Measurements from ENCODE around the gene ATP4B. TPM values are rescaled to one million over a fixed set of nuclear protein-coding genes. Genes with fewer than 3 reads are reported as not detected.

Gene ATP4B
- total RNA-seq, 1 experiment from 2014 or later = not detected

GRCh38 chr13:113652404-113653263, 5.4 kb downstream of the ATP4B start:
- TF ChIP-seq CTCF (IDR thresholded peaks at IDR 0.05; ENCODE audit: insufficient read depth in 1 of 2, low read depth in 1 of 2, low read length in 1 of 2, severe bottlenecking in 1 of 2, unreplicated experiment in 1 of 2) = no peak
- no peaks in the 10 kb centered on the region for H3K9me3 Mint-ChIP-seq (ENCODE audit: unreplicated experiment)
- H3K9me3 ChIP-seq = no peaks in the 10 kb centered on the region
- H3K4me3 ChIP-seq (ENCODE audit: low read depth, low read length) = no peak overlapping the region
- no peaks in the 10 kb centered on the region for H3K4me1 ChIP-seq
- peak in 1 of 2 experiments; percentile 29 for DNase-seq
- H3K27me3 ChIP-seq (replicated peaks; ENCODE audit: control insufficient read depth, insufficient read depth, low read length) = no peaks in the 10 kb centered on the region
- CTCF ChIA-PET = interaction anchor here (0.6 kb wide), 1 partner anchor 642 kb away, joined by 3 read pairs; no protein-coding TSS in a partner anchor
- H3K4me1 Mint-ChIP-seq (ENCODE audit: low read depth, unreplicated experiment) = no peaks in the 10 kb centered on the region
- intact Hi-C loops (cut with micrococcal nuclease; ENCODE audit: unreplicated experiment) = no loop called here
- H3K36me3 Mint-ChIP-seq (ENCODE audit: insufficient read depth, unreplicated experiment) = peaks cover 9% of the 10 kb centered on the region
- POLR2A ChIA-PET = no interaction called here
- BruUV-seq (replicated peaks) = no TSS peak
- H3K36me3 ChIP-seq (ENCODE audit: control insufficient read depth, insufficient read depth, low read length) = no peaks in the 10 kb centered on the region
- no peak overlapping the region for H3K4me3 Mint-ChIP-seq (ENCODE audit: unreplicated experiment)
- no peaks in the 10 kb centered on the region for H3K27me3 Mint-ChIP-seq (ENCODE audit: insufficient read depth, unreplicated experiment)
- no peak overlapping the region for H3K27ac Mint-ChIP-seq (ENCODE audit: unreplicated experiment)

GRCh38 chr13:113651511-113652403, 6.2 kb downstream of the ATP4B start:
- CTCF ChIA-PET = interaction anchor here (0.6 to 0.8 kb wide), 2 partner anchors 90 to 643 kb away, joined by 3 read pairs; no protein-coding TSS in a partner anchor
- POLR2A ChIA-PET = no interaction called here
- DNase-seq = peak in 1 of 2 experiments; percentile 30
- Histone ChIP-seq H3K4me3 (ENCODE audit: low read depth, low read length) (no peak overlapping the region), H3K36me3 (ENCODE audit: control insufficient read depth, insufficient read depth, low read length) (no peaks in the 10 kb centered on the region), H3K9me3 (no peaks in the 10 kb centered on the region), H3K27me3 (replicated peaks; ENCODE audit: control insufficient read depth, insufficient read depth, low read length) (no peaks in the 10 kb centered on the region), H3K4me1 (no peaks in the 10 kb centered on the region)
- TF ChIP-seq CTCF (IDR thresholded peaks at IDR 0.05; ENCODE audit: insufficient read depth in 1 of 2, low read depth in 1 of 2, low read length in 1 of 2, severe bottlenecking in 1 of 2, unreplicated experiment in 1 of 2) = no peak
- BruUV-seq (replicated peaks) = no TSS peak
- Mint-ChIP-seq H3K4me1 (ENCODE audit: low read depth, unreplicated experiment) (no peaks in the 10 kb centered on the region), H3K27ac (ENCODE audit: unreplicated experiment) (no peak overlapping the region), H3K4me3 (ENCODE audit: unreplicated experiment) (no peak overlapping the region), H3K9me3 (ENCODE audit: unreplicated experiment) (no peaks in the 10 kb centered on the region), H3K27me3 (ENCODE audit: insufficient read depth, unreplicated experiment) (no peaks in the 10 kb centered on the region), H3K36me3 (ENCODE audit: insufficient read depth, unreplicated experiment) (peaks cover 11% of the 10 kb centered on the region)
- intact Hi-C loops (cut with micrococcal nuclease; ENCODE audit: unreplicated experiment) = no loop called here

DNA sequence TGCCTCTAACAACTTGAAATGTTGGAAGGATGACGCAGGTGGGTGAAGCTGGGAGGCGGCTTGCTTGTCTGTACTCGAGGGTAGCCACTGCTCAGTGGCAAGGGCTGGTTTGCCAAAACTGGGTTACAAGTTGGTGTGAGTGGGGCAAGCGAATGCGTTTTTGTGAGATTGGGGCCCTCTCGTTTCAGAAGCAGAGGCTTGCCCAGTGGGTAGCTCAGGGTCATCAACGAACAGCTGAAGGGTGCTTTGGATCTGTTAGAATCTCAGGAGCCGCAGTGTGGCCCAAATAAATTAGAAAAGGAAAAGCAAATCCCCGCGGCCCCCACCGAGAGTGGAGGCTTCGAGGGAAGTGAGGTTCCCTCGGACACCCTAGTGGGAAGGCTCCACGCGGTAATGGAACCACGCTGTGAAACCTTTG, 7.3 kb downstream of the ATP4B start:
- no peaks in the 10 kb centered on the region for H3K4me1 ChIP-seq
- TF ChIP-seq CTCF (IDR thresholded peaks at IDR 0.05; ENCODE audit: insufficient read depth in 1 of 2, low read depth in 1 of 2, low read length in 1 of 2, severe bottlenecking in 1 of 2, unreplicated experiment in 1 of 2) = no peak
- no peaks in the 10 kb centered on the region for H3K27me3 ChIP-seq (replicated peaks; ENCODE audit: control insufficient read depth, insufficient read depth, low read length)
- Mint-ChIP-seq H3K36me3 (ENCODE audit: insufficient read depth, unreplicated experiment) (peaks cover 11% of the 10 kb centered on the region), H3K4me3 (ENCODE audit: unreplicated experiment) (no peak overlapping the region), H3K27me3 (ENCODE audit: insufficient read depth, unreplicated experiment) (no peaks in the 10 kb centered on the region), H3K4me1 (ENCODE audit: low read depth, unreplicated experiment) (no peaks in the 10 kb centered on the region), H3K27ac (ENCODE audit: unreplicated experiment) (no peak overlapping the region), H3K9me3 (ENCODE audit: unreplicated experiment) (no peaks in the 10 kb centered on the region)
- H3K9me3 ChIP-seq = no peaks in the 10 kb centered on the region
- intact Hi-C loops (cut with micrococcal nuclease; ENCODE audit: unreplicated experiment) = no loop called here
- no peaks in the 10 kb centered on the region for H3K36me3 ChIP-seq (ENCODE audit: control insufficient read depth, insufficient read depth, low read length)
- ChIA-PET POLR2A (no interaction called here), CTCF (interaction anchor here (0.8 kb wide), 1 partner anchor 91 kb away, joined by 3 read pairs; no protein-coding TSS in a partner anchor)
- no peak overlapping the region for H3K4me3 ChIP-seq (ENCODE audit: low read depth, low read length)
- no TSS peak for BruUV-seq (replicated peaks)
- peak in 1 of 2 experiments; percentile 25 for DNase-seq

Measured in Caco-2 (cell line).